Measurements from ENCODE around the gene PRSS22.

The PRSS22 gene

GRCh38 chr16:2839650-2840450, 18.1 kb downstream of the PRSS22 start:
- TF ChIP-seq JUND (IDR thresholded peaks at IDR 0.05; ENCODE audit: low read depth), result no peak
- in situ Hi-C loops (cut with HindIII; ENCODE audit: low pct_unique_long_range_greater_than_20kb, low sequenced_read_pairs), result no loop called here
- DNase-seq (ENCODE audit: low read depth in 1 of 2, low spot score in 1 of 2), result no peak

- peak; percentile 83 for DNase-seq (ENCODE audit: low read depth in 1 of 2, low spot score in 1 of 2)
- TF ChIP-seq JUND (IDR thresholded peaks at IDR 0.05; ENCODE audit: low read depth), result no peak
- in situ Hi-C loops (cut with HindIII; ENCODE audit: low pct_unique_long_range_greater_than_20kb, low sequenced_read_pairs), result no loop called here
Observed at GRCh38 chr16:2838928-2839327, 19.0 kb downstream of the PRSS22 start.

GRCh38 chr16:2836646-2837508, 21.1 kb downstream of the PRSS22 start:
- no peak for DNase-seq (ENCODE audit: low read depth in 1 of 2, low spot score in 1 of 2)
- in situ Hi-C loops (cut with HindIII; ENCODE audit: low pct_unique_long_range_greater_than_20kb, low sequenced_read_pairs), result no loop called here
- TF ChIP-seq JUND (IDR thresholded peaks at IDR 0.05; ENCODE audit: low read depth), result no peak

GRCh38 chr16:2835638-2836493, 22.1 kb downstream of the PRSS22 start:
- peak; percentile 65 to 96 for DNase-seq (ENCODE audit: low read depth in 1 of 2, low spot score in 1 of 2)
- no peak; the same call in 1 of the 2 replicates for TF ChIP-seq JUND (IDR thresholded peaks at IDR 0.05; ENCODE audit: low read depth)
- in situ Hi-C loops (cut with HindIII; ENCODE audit: low pct_unique_long_range_greater_than_20kb, low sequenced_read_pairs), result no loop called here

GRCh38 chr16:2834968-2835367, 23.0 kb downstream of the PRSS22 start:
- DNase-seq (ENCODE audit: low read depth in 1 of 2, low spot score in 1 of 2), result no peak
- TF ChIP-seq JUND (IDR thresholded peaks at IDR 0.05; ENCODE audit: low read depth), result no peak
- in situ Hi-C loops (cut with HindIII; ENCODE audit: low pct_unique_long_range_greater_than_20kb, low sequenced_read_pairs), result no loop called here

- TF ChIP-seq JUND (IDR thresholded peaks at IDR 0.05; ENCODE audit: low read depth), result no peak
- no peak for DNase-seq (ENCODE audit: low read depth in 1 of 2, low spot score in 1 of 2)
- in situ Hi-C loops (cut with HindIII; ENCODE audit: low pct_unique_long_range_greater_than_20kb, low sequenced_read_pairs), result no loop called here
Observed at GRCh38 chr16:2833776-2834175, 24.2 kb downstream of the PRSS22 start.

- in situ Hi-C loops (cut with HindIII; ENCODE audit: low pct_unique_long_range_greater_than_20kb, low sequenced_read_pairs), result no loop called here
- no peak for TF ChIP-seq JUND (IDR thresholded peaks at IDR 0.05; ENCODE audit: low read depth)
Observed at GRCh38 chr16:2831203-2831602, 26.8 kb downstream of the PRSS22 start.

GRCh38 chr16:2830355-2830695, 27.6 kb downstream of the PRSS22 start:
- no peak for DNase-seq (ENCODE audit: low read depth in 1 of 2, low spot score in 1 of 2)
- in situ Hi-C loops (cut with HindIII; ENCODE audit: low pct_unique_long_range_greater_than_20kb, low sequenced_read_pairs), result no loop called here
- no peak for TF ChIP-seq JUND (IDR thresholded peaks at IDR 0.05; ENCODE audit: low read depth)

More at GRCh38 chr16:2831203-2831602, 26.8 kb downstream of the PRSS22 start:
- no peak for DNase-seq (ENCODE audit: low read depth in 1 of 2, low spot score in 1 of 2)

- TF ChIP-seq JUND (IDR thresholded peaks at IDR 0.05; ENCODE audit: low read depth), result no peak
- DNase-seq (ENCODE audit: low read depth in 1 of 2, low spot score in 1 of 2), result peak; percentile 84 to 96
- in situ Hi-C loops (cut with HindIII; ENCODE audit: low pct_unique_long_range_greater_than_20kb, low sequenced_read_pairs), result no loop called here
Observed at GRCh38 chr16:2829501-2830354, 28.2 kb downstream of the PRSS22 start, which contains the start of gene ZG16B. ZG16B (plus strand) TSS chr16:2830303; CDS start chr16:2830442, 139 bp downstream.

- in situ Hi-C loops (cut with HindIII; ENCODE audit: low pct_unique_long_range_greater_than_20kb, low sequenced_read_pairs), result no loop called here
Observed at GRCh38 chr16:2828876-2829430, 29.0 kb downstream of the PRSS22 start.

GRCh38 chr16:2828521-2828840, 29.5 kb downstream of the PRSS22 start:
- in situ Hi-C loops (cut with HindIII; ENCODE audit: low pct_unique_long_range_greater_than_20kb, low sequenced_read_pairs), result no loop called here
- TF ChIP-seq JUND (IDR thresholded peaks at IDR 0.05; ENCODE audit: low read depth), result no peak
- no peak for DNase-seq (ENCODE audit: low read depth in 1 of 2, low spot score in 1 of 2)

More at GRCh38 chr16:2828876-2829430, 29.0 kb downstream of the PRSS22 start:
- no peak for DNase-seq (ENCODE audit: low read depth in 1 of 2, low spot score in 1 of 2)
- no peak for TF ChIP-seq JUND (IDR thresholded peaks at IDR 0.05; ENCODE audit: low read depth)
